Memory B cell (primary cell): Measurements from ENCODE around the gene LINC01488.

ENCODE experiments used
- ATAC-seq: fragments of 150-1000 bp; cut with Tn5 transposase; 2 replicates; pipeline ENCODE4 v1.10.0; 2021; ENCODE audit warnings: low read depth, mild to moderate bottlenecking, moderate library complexity
- DNase-seq, 2 donors: peaks; one replicate each; pipeline ENCODE4 v3.0.0; 2022; ENCODE audit warnings: low spot score in 2 of 2
- H3K27ac Mint-ChIP-seq: one replicate; pipeline ENCODE4 v1.8.0; 2022; ENCODE audit warnings: mild to moderate bottlenecking, moderate library complexity, mixed read lengths
- H3K27me3 Mint-ChIP-seq: one replicate; pipeline ENCODE4 v1.8.0; 2022; ENCODE audit warnings: mixed read lengths
- H3K36me3 Mint-ChIP-seq: one replicate; pipeline ENCODE4 v1.8.0; 2022; ENCODE audit warnings: mild to moderate bottlenecking, mixed read lengths
- H3K4me1 Mint-ChIP-seq: one replicate; pipeline ENCODE4 v1.8.0; 2022; ENCODE audit warnings: mixed read lengths
- H3K4me3 Mint-ChIP-seq: one replicate; pipeline ENCODE4 v1.8.0; 2022; ENCODE audit warnings: mild to moderate bottlenecking, moderate library complexity, mixed read lengths
- H3K9me3 Mint-ChIP-seq: one replicate; pipeline ENCODE4 v1.8.0; 2022; ENCODE audit warnings: mixed read lengths

Gene LINC01488

GRCh38 chr11:69451289-69451688 lies 30.2 kb upstream of the LINC01488 start:
- Mint-ChIP-seq H3K4me1 (peaks cover 3% of the 10 kb centered on the region), H3K4me3 (no peak overlapping the region), H3K9me3 (peaks cover 3% of the 10 kb centered on the region), H3K36me3 (peaks cover 6% of the 10 kb centered on the region), H3K27ac (no peak overlapping the region), H3K27me3 (peaks cover 13% of the 10 kb centered on the region)
- ATAC-seq = no peak
- DNase-seq = no peak

- DNase-seq (no peak), ATAC-seq (no peak)
- H3K27ac Mint-ChIP-seq = no peak overlapping the region
- H3K4me1 Mint-ChIP-seq = peaks cover 3% of the 10 kb centered on the region
- H3K9me3 Mint-ChIP-seq = peaks cover 8% of the 10 kb centered on the region
- no peak overlapping the region for H3K4me3 Mint-ChIP-seq
- peaks cover 15% of the 10 kb centered on the region for H3K27me3 Mint-ChIP-seq
- peaks cover 8% of the 10 kb centered on the region for H3K36me3 Mint-ChIP-seq
Measured at GRCh38 chr11:69452206-69452987, 29.1 kb upstream of the LINC01488 start.

GRCh38 chr11:69453151-69453550 lies 28.3 kb upstream of the LINC01488 start:
- Mint-ChIP-seq H3K4me3 (no peak overlapping the region), H3K36me3 (peaks cover 8% of the 10 kb centered on the region), H3K4me1 (peaks cover 3% of the 10 kb centered on the region), H3K27ac (no peak overlapping the region), H3K9me3 (peaks cover 13% of the 10 kb centered on the region), H3K27me3 (peaks cover 15% of the 10 kb centered on the region)
- no peak for DNase-seq
- ATAC-seq = no peak

- peaks cover 3% of the 10 kb centered on the region for H3K4me1 Mint-ChIP-seq
- no peak for DNase-seq
- no peak overlapping the region for H3K27ac Mint-ChIP-seq
- H3K9me3 Mint-ChIP-seq = peaks cover 14% of the 10 kb centered on the region
- H3K27me3 Mint-ChIP-seq = peaks cover 15% of the 10 kb centered on the region
- H3K4me3 Mint-ChIP-seq = no peak overlapping the region
- peaks cover 8% of the 10 kb centered on the region for H3K36me3 Mint-ChIP-seq
- no peak for ATAC-seq
Measured at GRCh38 chr11:69454018-69454417, 27.4 kb upstream of the LINC01488 start.

- H3K4me1 Mint-ChIP-seq = peaks cover 3% of the 10 kb centered on the region
- peaks cover 15% of the 10 kb centered on the region for H3K27me3 Mint-ChIP-seq
- H3K9me3 Mint-ChIP-seq = peaks cover 18% of the 10 kb centered on the region
- DNase-seq (no peak), ATAC-seq (no peak)
- H3K27ac Mint-ChIP-seq = no peak overlapping the region
- peaks cover 10% of the 10 kb centered on the region for H3K36me3 Mint-ChIP-seq
- no peak overlapping the region for H3K4me3 Mint-ChIP-seq
Measured at GRCh38 chr11:69455969-69456368, 25.5 kb upstream of the LINC01488 start.

- Mint-ChIP-seq H3K4me3 (no peak overlapping the region), H3K27ac (no peak overlapping the region), H3K36me3 (peaks cover 6% of the 10 kb centered on the region), H3K27me3 (peaks cover 14% of the 10 kb centered on the region), H3K9me3 (peaks cover 18% of the 10 kb centered on the region), H3K4me1 (no peaks in the 10 kb centered on the region)
- no peak for ATAC-seq
- no peak for DNase-seq
Measured at GRCh38 chr11:69456712-69457111, 24.8 kb upstream of the LINC01488 start.

GRCh38 chr11:69459848-69460539 lies 21.5 kb upstream of the LINC01488 start:
- Mint-ChIP-seq H3K36me3 (peaks cover 5% of the 10 kb centered on the region), H3K4me3 (no peak overlapping the region), H3K9me3 (peaks cover 18% of the 10 kb centered on the region), H3K27me3 (peaks cover 18% of the 10 kb centered on the region), H3K4me1 (no peaks in the 10 kb centered on the region), H3K27ac (no peak overlapping the region)
- DNase-seq (no peak), ATAC-seq (no peak)

GRCh38 chr11:69460540-69461257 lies 20.8 kb upstream of the LINC01488 start:
- Mint-ChIP-seq H3K27ac (no peak overlapping the region), H3K9me3 (peaks cover 18% of the 10 kb centered on the region), H3K36me3 (peaks cover 5% of the 10 kb centered on the region), H3K27me3 (peaks cover 18% of the 10 kb centered on the region), H3K4me1 (no peaks in the 10 kb centered on the region), H3K4me3 (no peak overlapping the region)
- ATAC-seq (no peak), DNase-seq (no peak)

GRCh38 chr11:69461272-69461962 lies 20.0 kb upstream of the LINC01488 start:
- Mint-ChIP-seq H3K4me1 (no peaks in the 10 kb centered on the region), H3K9me3 (peaks cover 18% of the 10 kb centered on the region), H3K4me3 (no peak overlapping the region), H3K27me3 (peaks cover 18% of the 10 kb centered on the region), H3K27ac (no peak overlapping the region), H3K36me3 (peaks cover 5% of the 10 kb centered on the region)
- ATAC-seq = no peak
- no peak for DNase-seq

GRCh38 chr11:69462106-69462951 lies 19.1 kb upstream of the LINC01488 start:
- peaks cover 4% of the 10 kb centered on the region for H3K4me1 Mint-ChIP-seq
- DNase-seq (no peak), ATAC-seq (no peak)
- H3K36me3 Mint-ChIP-seq = peaks cover 3% of the 10 kb centered on the region
- H3K4me3 Mint-ChIP-seq = no peak overlapping the region
- peaks cover 13% of the 10 kb centered on the region for H3K9me3 Mint-ChIP-seq
- peaks cover 16% of the 10 kb centered on the region for H3K27me3 Mint-ChIP-seq
- no peak overlapping the region for H3K27ac Mint-ChIP-seq

- H3K4me1 Mint-ChIP-seq = peaks cover 12% of the 10 kb centered on the region
- no peak overlapping the region for H3K27ac Mint-ChIP-seq
- peaks cover 17% of the 10 kb centered on the region for H3K27me3 Mint-ChIP-seq
- no peak overlapping the region for H3K4me3 Mint-ChIP-seq
- DNase-seq (no peak), ATAC-seq (no peak)
- peaks cover 3% of the 10 kb centered on the region for H3K36me3 Mint-ChIP-seq
- peaks cover 8% of the 10 kb centered on the region for H3K9me3 Mint-ChIP-seq
Measured at GRCh38 chr11:69463181-69463994, 18.1 kb upstream of the LINC01488 start.

GRCh38 chr11:69463995-69464960 lies 17.2 kb upstream of the LINC01488 start:
- no peak overlapping the region for H3K27ac Mint-ChIP-seq
- H3K4me1 Mint-ChIP-seq = peaks cover 12% of the 10 kb centered on the region

More at GRCh38 chr11:69463995-69464960, 17.2 kb upstream of the LINC01488 start:
- H3K36me3 Mint-ChIP-seq = peaks cover 3% of the 10 kb centered on the region
- peaks cover 18% of the 10 kb centered on the region for H3K27me3 Mint-ChIP-seq
- H3K9me3 Mint-ChIP-seq = peaks cover 7% of the 10 kb centered on the region
- DNase-seq (no peak), ATAC-seq (no peak)
- H3K4me3 Mint-ChIP-seq = no peak overlapping the region
